ENCODE measurements around the gene PODNL1.
"Not testable (repeated sequence)": the region's sequence is repeated elsewhere in the genome, so short reads cannot be mapped to it uniquely, and the experiment has no call there.

Gene PODNL1

DNA sequence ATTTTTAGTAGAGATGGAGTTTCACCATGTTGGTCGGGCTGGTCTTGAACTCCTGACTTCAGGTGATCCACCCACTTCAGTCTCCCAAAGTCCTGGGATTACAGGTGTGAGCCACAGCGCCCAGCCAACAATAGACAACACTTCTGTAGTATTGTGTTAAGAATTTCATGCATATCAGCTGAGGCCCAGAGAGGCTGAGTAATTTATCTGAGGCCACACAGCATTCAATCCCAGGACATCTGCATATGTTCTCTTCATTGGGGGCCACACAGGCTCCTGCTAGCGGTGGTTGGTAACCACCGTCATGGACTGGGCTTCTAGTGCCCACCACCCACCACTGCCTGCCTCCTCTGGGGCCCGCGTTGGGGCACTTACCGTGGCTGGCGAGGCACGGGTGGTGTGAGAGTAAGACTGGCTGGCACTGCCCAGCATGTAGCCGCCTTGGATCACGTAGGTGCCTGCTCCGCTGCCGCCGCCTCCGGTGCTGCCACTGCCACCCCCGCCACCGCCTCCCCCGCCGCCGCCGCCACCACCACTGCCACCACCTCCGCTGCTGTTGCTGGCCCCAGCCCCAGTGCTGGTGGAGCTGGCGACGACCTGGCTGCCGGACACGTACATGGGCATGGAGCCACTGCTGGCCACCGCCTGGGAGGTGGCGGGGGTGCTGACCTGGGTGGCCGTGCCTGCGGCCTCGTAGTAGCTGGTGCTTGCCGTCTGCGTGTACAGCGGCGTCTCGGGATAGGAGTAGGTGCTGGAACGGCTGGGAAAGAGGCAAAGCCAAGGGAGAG lies 34.3 kb upstream of the PODNL1 start:
- DNase-seq (ENCODE audit: low read depth in 2 of 2), result no peak

GRCh38 chr19:13971868-13972267 lies 33.7 kb upstream of the PODNL1 start:
- not testable (repeated sequence) for DNase-seq (ENCODE audit: low read depth in 2 of 2)

- DNase-seq (ENCODE audit: low read depth in 2 of 2), result no peak
Measured at GRCh38 chr19:13969897-13970296, 31.7 kb upstream of the PODNL1 start.

DNA sequence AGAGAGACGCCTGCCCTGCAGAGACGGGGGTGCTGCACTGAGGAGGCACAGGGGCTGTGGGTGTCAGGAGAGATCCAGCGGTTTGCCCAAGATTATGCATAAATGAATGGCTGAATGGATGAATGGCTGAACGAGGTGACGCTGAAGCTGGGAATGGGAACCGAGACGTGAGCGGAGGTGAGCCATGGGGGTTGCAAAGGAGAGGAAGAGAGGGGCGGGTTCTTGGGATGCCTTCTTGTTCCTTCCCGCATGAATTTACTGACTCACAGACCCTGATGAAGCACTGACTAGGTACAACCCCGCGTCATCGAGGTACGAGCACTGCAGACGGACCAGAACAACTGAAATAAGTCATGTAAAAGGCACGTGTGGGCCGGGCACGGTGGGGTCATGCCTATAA lies 30.8 kb upstream of the PODNL1 start:
- DNase-seq (ENCODE audit: low read depth in 2 of 2), result no peak

GRCh38 chr19:13968383-13968935 lies 30.2 kb upstream of the PODNL1 start:
- DNase-seq (ENCODE audit: low read depth in 2 of 2), result no peak

- DNase-seq (ENCODE audit: low read depth in 2 of 2), result not testable (repeated sequence)
Measured at GRCh38 chr19:13967206-13967605, 29.0 kb upstream of the PODNL1 start.

GRCh38 chr19:13966684-13967128 lies 28.5 kb upstream of the PODNL1 start:
- DNase-seq (ENCODE audit: low read depth in 2 of 2), result no peak

DNA sequence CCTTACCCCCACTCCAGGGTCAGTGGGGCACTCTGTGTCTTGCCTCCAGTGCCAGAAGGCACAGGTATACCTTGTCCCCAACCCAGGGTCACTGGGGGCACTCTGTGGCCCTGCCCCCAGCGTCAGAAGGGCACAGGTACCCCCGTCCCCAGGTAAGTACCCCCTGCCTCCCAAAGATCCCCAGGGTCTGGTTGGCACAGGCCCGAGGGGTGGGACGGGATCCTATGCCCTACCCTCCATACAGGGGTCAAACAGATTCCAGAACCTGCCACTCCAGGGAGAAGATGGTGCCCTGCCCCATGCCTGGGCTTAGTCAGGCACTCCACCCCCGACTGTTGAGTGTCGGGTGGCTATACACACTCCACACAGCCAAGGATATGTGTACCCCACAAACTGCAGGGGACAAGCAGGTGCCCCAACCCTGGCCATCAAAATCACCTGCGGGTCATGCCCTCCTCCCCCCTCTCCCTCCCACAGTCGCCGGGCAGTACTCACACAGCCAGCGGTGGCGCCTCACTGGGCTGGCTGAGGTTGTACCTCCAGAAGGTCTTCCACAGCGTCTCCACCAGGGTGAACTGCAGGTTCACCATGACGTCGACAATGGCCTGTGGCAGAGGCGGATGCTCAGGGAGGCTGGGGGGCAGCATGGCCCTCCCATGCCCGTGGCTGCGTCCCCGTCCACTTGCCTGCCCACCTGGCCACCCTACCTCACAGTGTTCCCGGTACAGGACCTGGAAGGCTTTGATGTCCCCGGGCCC lies 27.9 kb upstream of the PODNL1 start:
- DNase-seq (ENCODE audit: low read depth in 2 of 2), result no peak

- no peak for DNase-seq (ENCODE audit: low read depth in 2 of 2)
Measured at GRCh38 chr19:13965377-13965896, 27.2 kb upstream of the PODNL1 start.

DNA sequence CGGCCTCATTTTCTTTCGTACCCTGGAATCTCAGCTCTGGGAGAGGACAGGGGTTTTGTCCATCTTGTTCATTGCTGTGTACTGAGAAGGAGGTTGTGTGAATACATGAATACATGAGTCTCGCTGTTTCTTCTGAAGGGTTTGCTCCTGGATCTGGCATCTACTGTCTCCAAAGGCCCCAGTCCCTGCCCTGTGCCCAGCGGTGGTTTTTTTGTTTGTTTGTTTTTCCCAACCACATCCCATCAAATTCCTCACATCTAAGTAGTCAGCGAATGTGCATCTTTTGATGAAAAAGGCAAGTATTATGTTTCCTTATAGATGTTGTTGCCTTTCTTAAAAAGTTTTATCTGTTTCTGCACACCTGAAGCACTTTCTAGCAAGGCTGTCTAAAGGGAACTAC lies 26.6 kb upstream of the PODNL1 start:
- no peak for DNase-seq (ENCODE audit: low read depth in 2 of 2)

- DNase-seq (ENCODE audit: low read depth in 2 of 2), result no peak
Measured at GRCh38 chr19:13963603-13964105, 25.4 kb upstream of the PODNL1 start.

- DNase-seq (ENCODE audit: low read depth in 2 of 2), result no peak
Measured at GRCh38 chr19:13962699-13963602, 24.7 kb upstream of the PODNL1 start.

DNA sequence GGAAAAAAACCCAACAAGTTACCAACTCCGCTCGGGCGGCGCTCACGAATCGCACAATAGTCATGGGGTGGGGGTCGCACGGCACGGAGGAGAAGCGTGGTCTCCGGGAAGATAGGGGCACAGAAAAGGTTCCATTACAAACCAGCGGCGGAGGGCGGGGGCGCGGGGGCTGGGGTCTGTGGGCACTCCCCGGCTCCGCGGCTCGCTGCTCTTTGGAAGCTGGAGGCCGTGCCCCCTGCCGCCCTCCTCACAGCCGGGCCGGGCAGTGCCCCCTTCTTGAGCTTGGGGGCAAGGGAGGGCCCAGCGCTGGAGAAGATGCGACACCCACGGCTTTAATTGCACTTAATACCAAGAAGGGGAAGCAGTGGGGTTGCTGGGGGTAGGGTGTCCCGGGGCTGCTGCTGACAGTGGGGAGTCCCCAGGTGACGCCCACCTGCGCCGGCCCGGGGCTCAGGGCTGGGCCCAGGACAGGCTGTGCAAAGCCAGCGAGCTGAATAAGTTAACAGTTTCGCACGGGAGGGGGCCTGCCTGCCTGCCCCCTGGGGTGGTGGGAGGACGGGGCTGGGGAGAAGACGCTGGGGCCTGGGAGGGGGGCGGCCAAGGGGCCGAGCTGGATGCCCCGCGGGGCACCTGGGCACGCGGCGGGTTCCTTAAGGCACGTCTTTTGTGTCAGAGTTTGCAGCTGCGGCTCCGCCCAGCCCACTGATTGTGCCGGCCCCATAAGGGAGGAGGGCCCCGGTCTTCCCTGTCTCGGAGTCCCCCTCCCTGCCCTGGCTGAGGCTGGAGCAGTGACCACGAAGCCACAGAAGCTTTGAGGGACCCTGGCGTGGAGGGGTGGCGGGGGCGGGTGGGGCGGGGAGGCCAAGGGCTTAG lies 23.8 kb upstream of the PODNL1 start:
- DNase-seq (ENCODE audit: low read depth in 2 of 2), result no peak

DNA sequence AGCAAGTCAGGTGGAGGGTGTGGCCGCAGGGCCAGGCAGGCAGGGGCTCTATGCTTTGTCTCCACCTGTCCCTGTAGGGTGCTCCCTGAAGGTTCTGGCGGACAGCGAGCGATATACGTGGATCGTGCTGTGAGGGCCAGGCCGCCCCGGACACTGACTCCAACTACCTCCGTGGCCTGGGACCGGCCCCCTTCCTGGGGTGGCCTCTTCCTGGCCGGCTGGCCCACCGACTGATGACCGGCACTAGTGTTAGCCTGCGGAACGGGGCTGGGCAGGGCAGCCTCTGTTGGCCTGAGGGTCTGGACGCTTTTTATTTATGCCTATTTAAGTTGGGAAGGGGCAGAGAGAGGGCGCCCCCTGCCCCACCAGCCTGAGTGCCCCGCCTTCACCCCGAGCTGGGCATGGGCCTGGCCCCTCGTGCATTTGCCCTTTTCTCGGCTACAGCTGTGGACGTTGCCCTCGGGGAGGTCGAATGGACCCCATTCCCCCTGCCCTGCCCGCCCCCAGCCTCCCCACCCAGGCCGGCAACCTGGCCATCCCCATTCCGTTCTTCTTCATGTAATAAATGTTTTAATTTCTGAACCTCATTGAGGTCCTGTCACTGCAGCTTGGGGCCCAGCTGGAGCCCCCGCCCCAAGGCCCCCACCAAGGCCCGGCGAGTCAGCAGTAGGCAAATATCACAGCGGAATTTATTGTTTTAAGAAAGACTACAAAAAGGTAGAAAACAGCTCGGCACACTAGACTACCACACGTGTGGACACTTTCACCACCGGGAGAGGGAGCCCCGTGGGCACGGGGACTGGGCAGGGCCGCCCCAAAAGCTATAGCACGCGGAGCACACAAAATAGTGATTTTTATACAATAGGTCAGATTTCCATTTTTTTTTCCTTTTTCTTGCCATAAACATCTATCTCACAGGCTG lies 22.9 kb upstream of the PODNL1 start:
- no peak for DNase-seq (ENCODE audit: low read depth in 2 of 2)

GRCh38 chr19:13959962-13960862 lies 22.0 kb upstream of the PODNL1 start:
- no peak for DNase-seq (ENCODE audit: low read depth in 2 of 2)

GRCh38 chr19:13959141-13959961 lies 21.1 kb upstream of the PODNL1 start:
- no peak for DNase-seq (ENCODE audit: low read depth in 2 of 2)

GRCh38 chr19:13958043-13958442 lies 19.8 kb upstream of the PODNL1 start:
- DNase-seq (ENCODE audit: low read depth in 2 of 2), result no peak
